ENCODE data around the gene MEN1. TPM values are rescaled to one million over a fixed set of nuclear protein-coding genes. Genes with fewer than 3 reads are reported as not detected.

MEN1 gene
- total RNA-seq, 3 donors from 2014 or later: 11.4 to 19.0 (median 14.8) TPM

GRCh38 chr11:64754124-64754918 is 56.0 kb downstream of the MEN1 start:
- no peaks in the 10 kb centered on the region for H3K36me3 ChIP-seq
- no peaks in the 10 kb centered on the region for H3K4me1 ChIP-seq
- no peak overlapping the region for H3K4me3 ChIP-seq
- H3K9me3 ChIP-seq: no peaks in the 10 kb centered on the region
- no peaks in the 10 kb centered on the region for H3K27me3 ChIP-seq
- intact Hi-C loops (cut with DNase I; ENCODE audit: low total_unique reads): no loop called here
- TF ChIP-seq POLR2AphosphoS5 (IDR thresholded peaks at IDR 0.05) (no peak), CTCF (IDR thresholded peaks at IDR 0.05) (no peak), POLR2A (IDR thresholded peaks at IDR 0.05) (no peak)
- H3K27ac ChIP-seq: no peak overlapping the region
- no peak for DNase-seq (ENCODE audit: low spot score in 2 of 2)

Other genes starting within 250 kb of the MEN1 start
- gene SLC22A12, start 219.3 kb downstream of the MEN1 start, total RNA-seq: not detected
- 1 to 10 TPM; 1.8 to 4.3 (median 3.5) TPM for gene NRXN2, start 87.4 kb downstream of the MEN1 start, total RNA-seq
- gene RASGRP2, start 66.4 kb downstream of the MEN1 start, total RNA-seq: 10 to 100 TPM in 2 of 3 donors, 1 to 10 TPM in 1; 10.0 to 12.5 (median 11.5) TPM
- gene PYGM, start 50.6 kb downstream of the MEN1 start, total RNA-seq: 1 to 10 TPM; 1.3 to 4.5 (median 3.4) TPM
- gene SF1, start 32.0 kb downstream of the MEN1 start, total RNA-seq: 100 to 1,000 TPM; 264 to 293 (median 277) TPM
- gene MAP4K2, start 7.3 kb downstream of the MEN1 start, total RNA-seq: 10 to 100 TPM in 2 of 3 donors, 1 to 10 TPM in 1; 7.7 to 16.1 (median 14.0) TPM
- 10 to 100 TPM in 1 of 3 donors, 1 to 10 TPM in 1, not detected in 1; 5.9 to 14.9 TPM for gene CDC42BPG, start 34.1 kb upstream of the MEN1 start, total RNA-seq
- 10 to 100 TPM; 26.9 to 45.4 (median 31.2) TPM for gene EHD1, start 68.1 kb upstream of the MEN1 start, total RNA-seq
- 10 to 100 TPM; 20.0 to 22.1 (median 21.2) TPM for gene ATG2A, start 106.7 kb upstream of the MEN1 start, total RNA-seq
- 10 to 100 TPM; 12.8 to 14.0 (median 13.8) TPM for gene PPP2R5B, start 114.1 kb upstream of the MEN1 start, total RNA-seq
- not detected for gene GPHA2, start 125.3 kb upstream of the MEN1 start, total RNA-seq
- not detected for gene MAJIN, start 161.6 kb upstream of the MEN1 start, total RNA-seq
- 1 to 10 TPM in 1 of 3 donors, under 1 TPM in 2; 0.33 to 1.5 (median 0.64) TPM for gene BATF2, start 186.4 kb upstream of the MEN1 start, total RNA-seq
- gene ARL2, start 203.6 kb upstream of the MEN1 start, total RNA-seq: 100 to 1,000 TPM in 2 of 3 donors, 10 to 100 TPM in 1; 99.8 to 193 (median 154) TPM
- 10 to 100 TPM; 17.0 to 22.7 (median 17.1) TPM for gene SNX15, start 216.9 kb upstream of the MEN1 start, total RNA-seq
- 1 to 10 TPM; 7.5 to 9.2 (median 7.5) TPM for gene SAC3D1, start 230.7 kb upstream of the MEN1 start, total RNA-seq
- gene NAALADL1, start 248.0 kb upstream of the MEN1 start, total RNA-seq: 10 to 100 TPM; 15.5 to 28.8 (median 19.2) TPM